AG09309 (cell line): ENCODE results near the gene EGFR.

Experiments used
- DNase-seq: peaks from one replicate; pipeline ENCODE4 v3.0.0-alpha.2; 2010; ENCODE audit warnings: low read depth
- H3K4me3 ChIP-seq: 2 replicates; pipeline ENCODE4 v1.5.1; 2011; ENCODE audit warnings: mild to moderate bottlenecking, low read depth, low read length, moderate library complexity; ENCODE audit not compliant: control insufficient read depth
- TF ChIP-seq, protein P1 (sequence below): IDR thresholded peaks from 2 replicates; pipeline ENCODE4 v1.5.1; 2011; ENCODE audit warnings: mild to moderate bottlenecking, low read depth, low read length, inconsistent platforms; ENCODE audit not compliant: insufficient read depth, control insufficient read depth; ENCODE audit errors: missing control alignments

The EGFR gene

DNA sequence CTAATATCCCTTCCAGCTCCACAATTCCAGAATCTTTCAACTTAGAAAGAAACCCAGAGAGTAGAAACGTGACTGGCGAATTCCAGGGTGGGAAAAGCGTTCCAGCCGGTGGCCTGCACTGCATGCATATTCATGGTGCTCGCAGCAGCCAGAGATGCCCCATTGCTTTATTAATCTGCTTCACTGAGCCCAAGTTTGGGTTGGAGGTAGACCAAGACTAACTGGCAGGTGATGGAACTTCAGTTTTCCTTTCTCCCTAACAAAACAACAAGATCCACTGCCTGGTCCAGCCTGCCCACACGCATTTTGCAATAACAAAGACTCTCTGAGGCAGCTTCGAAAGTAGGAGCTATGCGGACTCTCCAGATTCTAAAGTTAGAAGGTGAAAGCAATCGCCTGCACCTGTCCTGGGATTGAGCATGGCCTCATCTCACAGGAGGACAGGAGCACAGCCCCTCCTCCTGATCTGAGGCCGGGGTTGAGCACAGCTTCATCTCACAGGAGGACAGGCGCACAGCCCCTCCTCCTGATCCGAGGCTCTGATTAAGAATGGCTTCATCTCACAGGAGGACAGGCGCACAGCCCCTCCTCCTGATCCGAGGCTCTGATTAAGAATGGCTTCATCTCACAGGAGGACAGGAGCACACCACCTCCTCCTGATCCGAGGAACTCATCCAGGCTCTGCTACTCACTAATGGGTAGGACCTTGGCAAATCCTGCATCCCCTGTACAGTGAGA lies 218.5 kb downstream of the EGFR start:
- TF ChIP-seq, protein P1, sequence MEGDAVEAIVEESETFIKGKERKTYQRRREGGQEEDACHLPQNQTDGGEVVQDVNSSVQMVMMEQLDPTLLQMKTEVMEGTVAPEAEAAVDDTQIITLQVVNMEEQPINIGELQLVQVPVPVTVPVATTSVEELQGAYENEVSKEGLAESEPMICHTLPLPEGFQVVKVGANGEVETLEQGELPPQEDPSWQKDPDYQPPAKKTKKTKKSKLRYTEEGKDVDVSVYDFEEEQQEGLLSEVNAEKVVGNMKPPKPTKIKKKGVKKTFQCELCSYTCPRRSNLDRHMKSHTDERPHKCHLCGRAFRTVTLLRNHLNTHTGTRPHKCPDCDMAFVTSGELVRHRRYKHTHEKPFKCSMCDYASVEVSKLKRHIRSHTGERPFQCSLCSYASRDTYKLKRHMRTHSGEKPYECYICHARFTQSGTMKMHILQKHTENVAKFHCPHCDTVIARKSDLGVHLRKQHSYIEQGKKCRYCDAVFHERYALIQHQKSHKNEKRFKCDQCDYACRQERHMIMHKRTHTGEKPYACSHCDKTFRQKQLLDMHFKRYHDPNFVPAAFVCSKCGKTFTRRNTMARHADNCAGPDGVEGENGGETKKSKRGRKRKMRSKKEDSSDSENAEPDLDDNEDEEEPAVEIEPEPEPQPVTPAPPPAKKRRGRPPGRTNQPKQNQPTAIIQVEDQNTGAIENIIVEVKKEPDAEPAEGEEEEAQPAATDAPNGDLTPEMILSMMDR = no peak
- no peak for DNase-seq
- H3K4me3 ChIP-seq = no peak overlapping the region

DNA sequence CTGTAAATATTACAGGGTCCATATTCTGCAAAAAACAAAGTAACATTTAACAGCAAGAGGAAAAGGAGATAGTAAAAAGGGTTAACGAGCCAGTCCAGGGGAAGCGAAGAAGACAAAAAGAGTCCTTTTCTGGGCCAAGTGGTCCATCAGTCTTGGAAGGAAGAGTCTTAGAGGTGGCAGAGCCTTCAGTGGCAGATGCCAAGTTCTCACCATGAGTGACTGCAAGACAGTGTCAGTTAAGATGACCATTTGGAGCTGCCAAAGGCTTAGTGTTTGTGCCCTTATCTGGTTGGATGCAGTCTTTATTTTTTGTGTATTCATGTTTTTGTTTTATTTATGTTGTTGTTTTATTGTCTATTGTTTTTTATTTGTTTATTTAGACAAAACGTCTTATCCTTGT lies 220.6 kb downstream of the EGFR start:
- TF ChIP-seq, protein P1 = no peak
- H3K4me3 ChIP-seq = no peak overlapping the region

DNA sequence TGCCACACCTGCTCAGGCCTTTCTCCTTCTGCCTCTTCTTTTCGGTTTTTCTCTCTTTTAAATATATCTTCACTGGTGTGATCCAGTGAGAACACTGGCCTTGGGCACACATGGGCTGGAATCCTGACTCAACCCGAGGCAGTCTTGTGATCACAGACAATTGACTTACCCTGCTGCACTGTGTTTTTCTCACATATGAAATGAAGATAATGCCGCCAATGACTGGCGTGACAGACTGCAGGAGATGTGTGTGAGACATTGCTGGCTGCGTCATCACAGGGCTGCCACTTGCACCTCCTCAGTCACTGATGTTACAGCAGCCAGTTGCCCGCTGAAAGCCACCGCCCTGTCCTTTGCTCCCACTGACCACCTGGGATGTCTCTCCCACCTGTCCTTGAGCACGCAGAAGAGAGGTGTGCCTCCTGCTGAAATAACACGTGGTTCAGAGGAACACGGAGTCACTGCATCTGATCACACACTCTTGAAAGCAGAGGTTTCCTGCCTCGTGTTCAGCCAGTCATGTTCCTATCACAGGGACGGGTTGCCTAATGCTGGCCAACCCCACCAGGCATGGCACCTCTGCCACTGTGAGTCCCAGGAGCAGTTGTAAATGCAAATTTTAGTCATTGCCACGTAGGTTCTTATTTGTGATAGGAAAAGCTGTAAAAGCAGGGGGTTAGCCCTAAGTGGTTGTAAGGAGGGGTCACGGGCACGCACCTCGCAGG lies 221.8 kb downstream of the EGFR start:
- no peak overlapping the region for H3K4me3 ChIP-seq
- TF ChIP-seq, protein P1 = no peak
- no peak for DNase-seq

More for the DNA sequence above, 220.6 kb downstream of the EGFR start:
- DNase-seq = no peak

DNA sequence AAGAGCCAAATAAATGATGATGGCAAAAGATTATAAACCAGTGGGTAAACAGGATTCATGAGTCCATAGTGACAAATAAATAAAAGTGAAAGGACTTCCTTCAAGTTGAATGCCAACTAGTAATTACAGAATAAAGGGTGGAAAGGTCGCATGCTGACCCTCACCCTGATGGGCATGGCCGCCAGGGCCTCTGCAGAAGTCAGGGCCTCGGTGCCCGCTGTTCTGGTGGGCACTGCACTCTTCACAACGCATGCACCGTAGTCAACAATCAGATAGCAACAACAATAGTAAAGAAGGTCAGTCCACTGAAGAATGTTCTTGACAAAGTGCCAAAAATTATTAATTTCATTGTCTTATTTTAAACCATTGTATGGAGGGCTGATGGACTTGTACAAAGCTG lies 223.1 kb downstream of the EGFR start:
- DNase-seq = no peak
- no peak overlapping the region for H3K4me3 ChIP-seq
- TF ChIP-seq, protein P1 = no peak

GRCh38 chr7:55242613-55243012 lies 223.8 kb downstream of the EGFR start:
- no peak overlapping the region for H3K4me3 ChIP-seq
- no peak for DNase-seq
- TF ChIP-seq, protein P1 = no peak

DNA sequence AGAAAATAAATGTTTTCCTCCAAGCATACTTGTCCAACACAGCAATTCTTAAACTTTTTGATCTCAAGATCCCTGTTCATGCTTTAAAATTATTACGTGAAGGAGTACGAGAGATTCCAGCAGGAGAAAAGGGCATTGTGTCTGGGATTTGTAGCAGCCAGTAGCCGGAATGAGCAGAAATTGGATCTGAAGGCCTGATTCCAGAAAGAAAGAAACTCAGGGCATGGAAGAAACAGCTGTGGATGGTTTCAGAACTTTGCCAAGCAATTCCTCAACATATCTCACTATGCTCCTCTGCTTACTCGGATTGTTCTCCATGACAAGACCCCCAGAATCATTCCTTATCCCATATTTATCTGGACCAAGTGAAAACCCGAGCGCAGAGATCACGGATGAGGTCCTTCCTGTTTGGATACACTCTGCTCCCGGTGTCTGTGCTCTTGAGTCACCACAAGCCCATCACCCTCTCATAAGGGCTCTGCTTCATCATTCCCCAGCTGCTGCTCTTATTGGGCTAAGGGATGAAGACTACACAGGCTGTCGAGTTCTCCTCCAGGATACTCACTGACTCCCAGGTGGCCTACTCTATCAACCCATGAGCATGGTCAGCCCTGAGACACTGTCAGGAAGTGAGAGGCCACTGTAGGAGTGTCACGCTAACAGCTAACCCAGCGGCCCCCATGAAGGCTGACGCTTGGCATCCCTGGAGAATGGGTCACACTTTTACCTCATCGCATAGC lies 225.4 kb downstream of the EGFR start:
- no peak for DNase-seq
- H3K4me3 ChIP-seq = no peak overlapping the region
- TF ChIP-seq, protein P1 = no peak
